ENCODE measurements around the gene DCT.

The DCT gene

GRCh38 chr13:94444826-94445225 lies 34.7 kb downstream of the DCT start:
- no peak for DNase-seq

- DNase-seq = no peak
These were observed 43.8 kb downstream of the DCT start for GRCh38 chr13:94435604-94436226.

GRCh38 chr13:94433055-94433961 lies 46.2 kb downstream of the DCT start:
- DNase-seq = no peak

- no peak for DNase-seq
These were observed 47.5 kb downstream of the DCT start for GRCh38 chr13:94431987-94432386.

GRCh38 chr13:94431574-94431973 lies 47.9 kb downstream of the DCT start:
- no peak for DNase-seq

GRCh38 chr13:94427313-94427953 lies 52.0 kb downstream of the DCT start:
- DNase-seq = no peak

- DNase-seq = no peak
These were observed 59.6 kb downstream of the DCT start for GRCh38 chr13:94419925-94420305.

GRCh38 chr13:94419304-94419924 lies 60.1 kb downstream of the DCT start:
- no peak for DNase-seq

GRCh38 chr13:94417294-94417693 lies 62.2 kb downstream of the DCT start:
- no peak for DNase-seq

- DNase-seq = no peak
These were observed 62.9 kb downstream of the DCT start for GRCh38 chr13:94416454-94417080.

GRCh38 chr13:94415500-94416237 lies 63.8 kb downstream of the DCT start:
- no peak for DNase-seq

- DNase-seq = no peak
These were observed 64.8 kb downstream of the DCT start for GRCh38 chr13:94414708-94415107.

- no peak for DNase-seq
These were observed 65.3 kb downstream of the DCT start for GRCh38 chr13:94414141-94414540.

GRCh38 chr13:94413598-94413944 lies 65.9 kb downstream of the DCT start:
- no peak for DNase-seq

GRCh38 chr13:94412870-94413597 lies 66.4 kb downstream of the DCT start:
- DNase-seq = no peak

GRCh38 chr13:94411747-94412146 lies 67.7 kb downstream of the DCT start:
- DNase-seq = no peak

- no peak for DNase-seq
These were observed 71.0 kb downstream of the DCT start for GRCh38 chr13:94408314-94409036.

GRCh38 chr13:94400874-94401273 lies 78.6 kb downstream of the DCT start:
- DNase-seq = no peak

GRCh38 chr13:94399812-94400211 lies 79.7 kb downstream of the DCT start:
- DNase-seq = no peak

- no peak for DNase-seq
These were observed 83.6 kb downstream of the DCT start for GRCh38 chr13:94395860-94396259.

GRCh38 chr13:94394723-94395122 lies 84.8 kb downstream of the DCT start:
- no peak for DNase-seq
